22Rv1 (cell line): ENCODE measurements around the gene SLC35A2.

Experiments used
- H3K27ac ChIP-seq: fragments of 450-650 bp; 2 replicates; pipeline ENCODE4 v1.5.1; 2017
- ZFX ChIP-seq: fragments of 450-650 bp; IDR thresholded peaks from 2 replicates; pipeline ENCODE4 v1.6.1; 2017; ENCODE audit warnings: antibody characterized with exemption, borderline replicate concordance
- TF ChIP-seq, protein P1 (sequence below): fragments of 450-650 bp; IDR thresholded peaks from 2 replicates; pipeline ENCODE4 v1.5.1; 2017; ENCODE audit warnings: mild to moderate bottlenecking

Gene SLC35A2

DNA sequence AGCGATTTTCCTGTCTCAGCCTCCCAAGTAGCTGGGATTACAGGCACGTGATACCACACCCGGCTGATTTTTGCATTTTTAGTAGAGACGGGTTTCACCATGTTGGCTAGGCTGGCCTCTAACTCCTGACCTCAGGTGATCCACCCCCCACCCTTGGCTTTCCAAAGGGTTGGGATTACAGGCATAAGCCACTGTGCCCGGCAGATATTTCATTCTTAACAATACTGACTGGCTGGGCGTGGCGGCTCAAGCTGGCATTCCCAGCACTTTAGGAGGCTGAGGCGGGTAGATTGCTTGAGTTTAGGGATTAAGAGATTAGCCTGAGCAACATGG, 12.4 kb downstream of the SLC35A2 start:
- no peak for TF ChIP-seq ZFX
- TF ChIP-seq, protein P1, sequence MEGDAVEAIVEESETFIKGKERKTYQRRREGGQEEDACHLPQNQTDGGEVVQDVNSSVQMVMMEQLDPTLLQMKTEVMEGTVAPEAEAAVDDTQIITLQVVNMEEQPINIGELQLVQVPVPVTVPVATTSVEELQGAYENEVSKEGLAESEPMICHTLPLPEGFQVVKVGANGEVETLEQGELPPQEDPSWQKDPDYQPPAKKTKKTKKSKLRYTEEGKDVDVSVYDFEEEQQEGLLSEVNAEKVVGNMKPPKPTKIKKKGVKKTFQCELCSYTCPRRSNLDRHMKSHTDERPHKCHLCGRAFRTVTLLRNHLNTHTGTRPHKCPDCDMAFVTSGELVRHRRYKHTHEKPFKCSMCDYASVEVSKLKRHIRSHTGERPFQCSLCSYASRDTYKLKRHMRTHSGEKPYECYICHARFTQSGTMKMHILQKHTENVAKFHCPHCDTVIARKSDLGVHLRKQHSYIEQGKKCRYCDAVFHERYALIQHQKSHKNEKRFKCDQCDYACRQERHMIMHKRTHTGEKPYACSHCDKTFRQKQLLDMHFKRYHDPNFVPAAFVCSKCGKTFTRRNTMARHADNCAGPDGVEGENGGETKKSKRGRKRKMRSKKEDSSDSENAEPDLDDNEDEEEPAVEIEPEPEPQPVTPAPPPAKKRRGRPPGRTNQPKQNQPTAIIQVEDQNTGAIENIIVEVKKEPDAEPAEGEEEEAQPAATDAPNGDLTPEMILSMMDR = no peak
- peak overlapping the region; percentile 89; the same call in 1 of the 2 replicates for H3K27ac ChIP-seq

DNA sequence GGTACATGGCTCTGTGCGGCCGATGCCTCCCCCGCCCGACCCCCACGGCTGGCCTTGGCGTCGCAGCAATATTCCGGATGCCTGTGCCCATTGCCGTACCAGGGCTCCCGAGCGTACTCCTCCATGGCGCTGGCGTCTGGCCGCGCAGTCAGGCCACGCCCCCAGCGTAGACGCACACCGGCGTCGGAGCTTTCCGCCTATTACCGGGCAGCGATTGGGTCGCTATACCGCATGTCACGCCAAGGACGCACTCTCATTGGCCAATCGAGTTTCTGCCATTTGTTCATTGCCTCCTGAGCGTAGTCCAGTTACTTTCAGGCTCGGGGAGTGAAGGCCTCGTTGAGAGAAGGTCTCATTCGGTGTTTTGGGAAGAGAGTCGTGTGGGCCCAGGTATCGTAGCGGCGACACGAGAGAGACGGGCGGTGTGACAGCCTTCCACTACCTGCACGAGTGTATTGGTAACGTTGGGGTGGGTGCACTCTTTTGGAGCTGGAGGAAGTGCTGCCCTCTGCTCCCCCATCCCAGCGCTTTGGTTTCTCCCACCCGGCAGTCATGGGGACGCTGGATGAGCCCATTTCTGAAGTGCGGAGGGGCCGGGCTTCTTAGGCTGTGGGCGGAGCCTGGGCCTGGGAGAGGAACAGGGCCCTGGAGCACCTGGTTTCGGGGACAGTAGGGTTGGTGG, 13.7 kb downstream of the SLC35A2 start, which contains the start of the genes PQBP1 and TIMM17B:
Gene PQBP1 (plus strand): TSS at position 306 of the 682 bp plus-strand sequence. CDS start 580 bp downstream, outside the sequence.
Gene TIMM17B (minus strand): TSS at position 144 of the 682 bp plus-strand sequence. CDS start 19 bp downstream, at position 125.
- TF ChIP-seq, protein P1 = no peak
- no peak for TF ChIP-seq ZFX
- H3K27ac ChIP-seq = peak within 1 kb of the TSS; percentile 89

DNA sequence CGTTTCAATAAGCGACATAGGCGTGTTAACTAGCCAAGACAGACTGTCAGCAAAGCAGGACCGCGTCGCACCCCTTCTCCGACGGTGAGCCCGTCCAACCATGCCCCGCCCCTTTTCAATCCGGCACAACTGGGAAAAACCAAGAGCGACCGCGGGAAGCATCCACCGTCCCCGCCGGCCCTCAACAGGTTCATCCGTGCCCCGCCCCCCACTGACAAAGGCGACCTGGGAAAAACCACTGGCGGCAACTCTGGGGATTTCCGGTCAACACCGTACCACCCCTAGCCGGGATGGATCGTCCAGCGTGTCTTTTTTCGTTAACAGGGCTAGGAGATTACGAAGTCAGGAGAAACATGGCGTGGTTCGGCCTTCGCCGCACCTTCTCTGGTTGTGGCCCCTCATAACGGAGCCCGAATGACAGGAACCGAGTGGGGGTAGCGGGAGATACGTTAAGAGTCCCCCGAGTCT, 14.3 kb downstream of the SLC35A2 start:
- H3K27ac ChIP-seq = peak overlapping the region; percentile 89
- TF ChIP-seq, protein P1 = no peak
- no peak for TF ChIP-seq ZFX

DNA sequence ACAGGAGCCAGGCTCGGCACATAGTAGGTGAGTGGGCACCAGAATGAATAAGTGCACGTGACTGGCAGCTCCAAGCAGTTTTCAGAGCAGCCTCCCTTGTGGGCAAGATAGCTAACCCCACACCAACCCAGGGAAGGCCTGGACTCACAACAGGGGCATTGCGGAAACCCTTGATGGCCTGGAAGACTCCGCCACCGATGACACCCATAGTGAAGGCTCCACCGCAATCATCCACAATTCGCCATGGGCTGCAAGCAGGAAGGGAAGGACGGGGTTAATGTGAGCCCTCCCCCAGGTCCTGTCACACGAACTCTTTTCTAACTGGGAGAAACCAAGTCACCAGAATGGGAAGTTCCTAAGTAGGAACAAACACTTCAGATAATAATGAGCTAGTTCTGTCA, 14.8 kb downstream of the SLC35A2 start:
- TF ChIP-seq, protein P1 = no peak
- no peak for TF ChIP-seq ZFX
- peak overlapping the region; percentile 89 for H3K27ac ChIP-seq

DNA sequence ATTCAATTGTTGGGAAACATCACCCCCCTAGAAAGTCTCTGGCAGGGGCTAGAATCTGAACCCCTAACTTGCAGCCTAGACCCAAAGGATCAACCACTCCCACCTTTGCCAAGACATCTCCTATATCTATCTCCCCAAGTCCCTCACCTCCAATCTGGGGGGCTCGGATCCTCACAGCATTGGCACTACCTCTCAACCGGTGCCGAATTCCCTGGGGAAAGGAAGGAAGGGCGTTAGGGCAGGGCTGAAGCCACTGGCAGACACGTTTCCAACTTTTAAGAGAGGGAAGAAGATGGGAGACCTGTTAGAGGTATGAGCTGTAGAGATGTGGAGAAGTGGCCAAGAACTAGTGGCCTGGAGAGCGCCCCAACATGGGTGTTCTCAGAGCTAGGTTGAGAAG, 16.6 kb downstream of the SLC35A2 start:
- no peak overlapping the region for H3K27ac ChIP-seq

DNA sequence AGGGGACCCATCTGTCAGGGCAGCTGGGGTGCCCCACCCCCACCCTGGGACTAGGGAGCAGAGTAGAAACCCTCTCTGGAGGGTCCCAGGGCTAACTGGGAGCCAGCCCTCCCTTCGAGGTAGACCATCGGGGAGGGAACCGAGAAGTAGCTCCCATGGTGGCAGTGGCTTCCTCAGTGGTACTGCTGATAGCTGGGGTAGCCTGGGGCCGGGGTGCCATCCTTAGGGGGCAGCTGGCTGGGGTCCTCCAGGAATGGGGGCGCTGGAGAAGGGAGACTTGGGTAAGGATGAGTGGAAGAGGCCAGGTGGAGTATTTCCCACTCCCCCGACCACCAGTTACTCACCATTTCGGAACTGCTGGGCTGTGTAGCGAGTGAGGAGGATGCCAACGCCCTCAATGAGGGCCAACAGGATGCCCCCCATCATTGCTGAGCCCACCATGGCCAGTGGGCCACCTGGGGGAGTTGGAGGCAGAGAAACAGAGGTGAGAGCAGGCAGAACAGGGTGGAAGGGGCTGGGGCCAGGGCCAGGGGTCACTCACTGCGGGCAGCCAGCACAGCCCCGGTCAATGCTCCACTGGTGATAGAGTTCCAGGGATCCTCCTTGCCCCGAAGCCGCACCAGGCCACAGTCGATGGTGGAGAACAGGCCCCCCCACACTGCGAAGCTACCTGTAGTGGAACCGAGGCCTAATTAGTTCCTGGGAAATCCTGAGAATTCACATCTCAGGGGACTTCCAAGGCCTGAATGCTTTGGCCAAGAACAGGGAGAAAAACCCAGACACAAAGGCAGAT, 17.7 kb downstream of the SLC35A2 start:
- H3K27ac ChIP-seq = no peak overlapping the region
- TF ChIP-seq, protein P1 = no peak
- no peak for TF ChIP-seq ZFX

More for the DNA sequence above, 16.6 kb downstream of the SLC35A2 start:
- no peak for TF ChIP-seq ZFX
- TF ChIP-seq, protein P1 = no peak
